GM23248 (cell line): Measurements from ENCODE around the gene AGFG1.

Experiments used
- EZH2 ChIP-seq: fragments of 200-600 bp; sonication (generic); IDR thresholded peaks from 2 replicates; pipeline ENCODE4 v1.6.1; 2018; ENCODE audit warnings: antibody characterized with exemption, mild to moderate bottlenecking; ENCODE audit not compliant: insufficient read depth, poor library complexity, severe bottlenecking
- EZH2phosphoT487 ChIP-seq: fragments of 200-600 bp; sonication (generic); IDR thresholded peaks from 2 replicates; pipeline ENCODE4 v1.6.1; 2018; ENCODE audit warnings: antibody characterized with exemption, moderate library complexity, mild to moderate bottlenecking, low read depth; ENCODE audit not compliant: insufficient read depth

DNA sequence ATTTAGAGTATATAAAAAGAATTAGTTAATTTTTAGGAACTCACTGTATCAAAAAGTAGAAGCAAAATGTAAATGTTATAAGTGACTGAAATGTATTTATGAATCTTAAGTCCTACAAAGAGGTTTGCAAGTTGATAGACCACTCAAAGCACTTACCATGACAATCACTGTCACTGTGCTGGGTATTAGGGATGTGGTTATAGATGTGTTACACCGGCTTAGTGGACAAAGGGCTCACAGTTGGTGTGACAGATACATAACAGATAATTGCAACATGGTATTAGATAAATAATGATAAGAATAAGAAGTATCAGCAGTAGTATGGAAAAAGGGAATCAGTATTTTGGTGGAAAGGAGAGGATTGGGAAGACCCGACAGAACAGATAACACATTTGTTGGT lies 21.6 kb downstream of the AGFG1 start:
- no peak for TF ChIP-seq EZH2
- TF ChIP-seq EZH2phosphoT487, result no peak
